Hematopoietic multipotent progenitor cell treated with erythropoietin and hydrocortisone succinate and interleukin-3 and kit ligand, for 15 days (in vitro differentiated cells): Measurements from ENCODE around the gene FANCD2.
"Not testable (repeated sequence)": the region's sequence is repeated elsewhere in the genome, so short reads cannot be mapped to it uniquely, and the experiment has no call there.

Experiments
- DNase-seq: peaks from one replicate; pipeline ENCODE4 v3.0.0-alpha.2; 2015; ENCODE audit warnings: low spot score

FANCD2 gene

GRCh38 chr3:10015461-10015904, 10.8 kb upstream of the FANCD2 start:
- DNase-seq: no peak

DNA sequence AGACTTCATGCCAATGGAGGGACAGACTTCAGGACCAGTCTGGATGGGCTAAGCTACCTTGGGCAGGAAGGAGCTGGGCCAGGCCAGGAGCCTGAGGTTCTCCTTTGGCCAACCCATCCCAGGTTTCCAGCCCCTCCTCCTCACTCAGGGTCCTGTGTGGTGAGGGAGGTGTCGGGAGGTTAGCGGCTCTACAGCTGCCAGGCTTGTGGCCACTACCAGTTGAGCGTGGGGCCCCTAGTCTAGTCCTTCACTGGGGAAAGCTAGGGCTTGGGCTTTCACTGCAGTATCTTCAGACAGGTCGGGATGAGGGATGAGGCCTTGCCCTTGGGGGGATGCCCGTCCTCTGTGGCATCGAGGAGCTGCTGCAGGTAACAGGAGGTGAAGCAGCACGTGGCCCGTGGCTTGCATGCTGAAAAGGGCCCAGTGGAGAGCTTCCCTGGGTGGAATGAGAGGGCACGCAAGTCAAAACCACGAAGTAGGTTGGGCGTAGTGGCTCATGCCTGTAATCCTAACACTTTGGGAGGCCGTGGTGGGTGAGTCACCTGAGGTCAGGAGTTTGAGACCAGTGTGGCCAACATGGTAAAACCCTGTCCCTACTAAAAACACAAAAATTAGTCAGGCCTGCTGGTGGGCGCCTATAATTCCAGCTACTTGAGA, 8.5 kb upstream of the FANCD2 start:
- DNase-seq: no peak

DNA sequence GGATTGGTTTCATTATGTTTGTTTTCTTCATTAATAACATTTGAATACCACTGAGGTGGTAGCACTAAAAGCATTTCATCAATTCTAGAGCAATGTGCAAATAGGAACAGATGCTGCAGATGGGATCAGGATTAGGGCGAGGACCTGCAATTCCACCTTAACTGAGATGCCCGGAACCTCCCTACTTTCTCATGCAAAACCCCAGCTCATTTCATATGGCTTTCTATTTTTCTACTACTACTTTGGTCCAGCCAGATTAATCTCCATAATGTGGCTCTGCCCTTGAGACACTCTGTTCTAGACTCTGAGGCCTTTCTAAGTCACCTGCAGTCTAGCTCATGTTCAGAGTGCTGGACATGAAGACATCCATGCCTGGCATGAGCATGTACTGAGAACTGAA, 7.4 kb upstream of the FANCD2 start:
- not testable (repeated sequence) for DNase-seq

GRCh38 chr3:10019326-10019725, 6.9 kb upstream of the FANCD2 start:
- no peak for DNase-seq

- DNase-seq: no peak
Observed at GRCh38 chr3:10021856-10022775, 4.1 kb upstream of the FANCD2 start.

- peak; percentile 22 for DNase-seq
Observed at GRCh38 chr3:10023587-10024310, 2.5 kb upstream of the FANCD2 start.

DNA sequence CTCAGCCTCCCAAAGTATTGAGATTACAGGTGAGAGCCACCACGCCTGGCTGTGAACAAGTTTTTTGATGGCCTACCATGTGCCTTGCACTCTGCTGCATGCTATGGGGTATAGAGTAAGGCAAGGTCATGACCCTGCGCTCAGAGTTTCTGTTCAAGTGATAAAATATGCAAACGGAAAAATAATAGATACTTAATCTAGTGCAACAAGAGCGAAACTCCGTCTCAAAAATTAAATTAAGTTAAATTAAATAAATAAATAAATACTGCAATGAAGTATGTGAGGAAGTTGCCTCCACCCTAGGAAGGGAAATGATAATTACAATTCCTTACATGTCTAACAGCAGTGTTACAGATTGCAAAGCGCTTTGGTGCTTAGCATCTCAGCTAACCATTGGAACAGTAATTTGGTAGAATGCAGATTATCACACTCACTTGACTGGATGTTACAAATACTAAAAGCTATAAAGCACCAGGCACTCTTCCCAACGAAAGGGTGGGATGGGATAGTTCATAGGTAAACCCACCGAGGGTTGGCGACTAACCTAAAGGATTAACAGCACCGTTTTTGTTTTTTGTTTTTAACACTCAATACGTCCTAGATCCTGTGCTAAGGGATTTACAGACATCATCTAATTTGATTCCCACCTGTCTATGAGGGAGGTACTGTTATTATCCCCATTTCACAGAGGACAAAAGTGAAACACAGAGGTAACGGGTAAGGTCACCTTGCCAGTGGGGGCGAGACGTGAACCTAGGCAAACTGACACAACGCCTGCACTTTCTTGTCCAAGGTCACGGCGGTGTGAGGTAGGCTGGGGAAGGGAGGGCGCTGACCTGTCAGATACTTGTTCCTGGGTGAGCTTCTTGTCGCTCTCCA, 793 bp upstream of the FANCD2 start:
- peak; percentile 15 for DNase-seq

- DNase-seq: no peak
Observed at GRCh38 chr3:10041034-10041433, 14.8 kb downstream of the FANCD2 start.

GRCh38 chr3:10047876-10048275, 21.6 kb downstream of the FANCD2 start:
- DNase-seq: no peak

- DNase-seq: not testable (repeated sequence)
Observed at GRCh38 chr3:10053054-10053453, 26.8 kb downstream of the FANCD2 start.

GRCh38 chr3:10055097-10055496, 28.9 kb downstream of the FANCD2 start:
- no peak for DNase-seq

DNA sequence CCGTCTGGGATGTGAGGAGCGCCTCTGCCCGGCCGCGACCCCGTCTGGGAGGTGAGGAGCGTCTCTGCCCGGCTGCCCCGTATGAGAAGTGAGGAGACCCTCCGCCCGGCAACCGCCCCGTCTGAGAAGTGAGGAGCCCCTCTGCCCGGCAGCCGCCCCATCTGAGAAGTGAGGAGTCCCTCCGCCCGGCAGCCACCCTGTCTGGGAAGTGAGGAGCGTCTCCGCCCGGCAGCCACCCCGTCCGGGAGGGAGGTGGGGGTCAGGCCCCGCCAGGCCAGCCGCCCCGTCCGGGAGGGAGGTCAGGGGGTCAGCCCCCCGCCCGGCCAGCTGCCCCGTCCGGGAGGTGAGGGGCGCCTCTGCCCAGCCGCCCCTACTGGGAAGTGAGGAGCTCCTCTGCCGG, 43.8 kb downstream of the FANCD2 start:
- not testable (repeated sequence) for DNase-seq

DNA sequence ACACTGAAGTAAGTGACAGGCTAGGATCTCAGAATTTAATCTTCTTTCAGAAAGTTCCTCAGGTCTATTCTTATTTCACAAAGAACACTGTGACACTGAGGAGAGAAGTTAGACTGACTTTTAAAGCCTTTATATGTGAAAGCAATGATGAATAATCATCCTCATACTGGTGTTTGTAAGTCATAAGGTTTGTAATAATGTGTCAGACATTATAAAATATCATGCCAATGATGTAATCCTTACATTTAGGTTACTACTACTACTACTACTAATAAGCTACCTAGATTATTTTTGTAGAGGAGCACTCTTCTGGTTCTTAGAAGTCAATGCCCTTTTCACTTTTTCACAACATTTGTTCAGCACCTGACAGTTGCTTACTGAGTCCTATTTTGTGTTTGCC, 48.4 kb downstream of the FANCD2 start:
- DNase-seq: no peak

DNA sequence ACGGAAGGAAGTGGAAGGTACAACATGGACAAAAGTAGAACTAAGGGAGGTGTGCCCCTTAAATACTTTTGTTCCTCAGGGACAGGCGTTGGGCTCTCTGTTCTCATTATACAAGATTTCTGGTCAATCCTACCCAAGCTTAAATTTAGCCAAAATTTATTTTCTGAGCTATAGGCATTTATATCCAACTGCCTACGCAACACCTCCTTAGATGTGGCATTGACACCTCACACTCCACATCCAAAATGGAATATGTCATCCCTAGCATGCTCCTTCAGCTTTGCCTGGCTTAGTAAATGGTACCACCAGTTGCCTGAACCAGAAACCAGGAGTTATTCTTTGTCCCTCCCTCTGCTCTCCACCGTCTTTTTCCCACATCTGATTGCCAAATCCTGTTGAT, 55.6 kb downstream of the FANCD2 start:
- DNase-seq: no peak

GRCh38 chr3:10085738-10086137, 59.5 kb downstream of the FANCD2 start:
- DNase-seq: no peak

DNA sequence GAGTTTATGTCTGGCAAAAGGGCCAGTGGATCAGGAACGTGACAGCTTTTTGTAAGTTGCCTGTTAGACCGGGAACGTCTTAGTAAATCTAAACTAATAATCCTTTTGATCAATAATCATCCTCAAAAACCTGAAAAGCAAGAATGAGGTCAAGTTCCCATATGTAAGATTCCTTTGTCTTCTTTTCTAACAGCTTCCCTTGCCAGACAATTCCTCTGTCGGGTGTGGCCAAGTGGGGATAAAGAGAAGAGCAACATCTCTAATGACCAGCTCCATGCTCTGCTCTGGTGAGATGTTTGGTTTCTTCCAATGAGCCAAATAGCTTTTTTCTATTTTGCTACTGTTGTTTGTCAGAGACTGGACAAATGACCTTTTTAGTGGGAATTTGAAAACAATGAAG, 62.0 kb downstream of the FANCD2 start:
- DNase-seq: no peak

DNA sequence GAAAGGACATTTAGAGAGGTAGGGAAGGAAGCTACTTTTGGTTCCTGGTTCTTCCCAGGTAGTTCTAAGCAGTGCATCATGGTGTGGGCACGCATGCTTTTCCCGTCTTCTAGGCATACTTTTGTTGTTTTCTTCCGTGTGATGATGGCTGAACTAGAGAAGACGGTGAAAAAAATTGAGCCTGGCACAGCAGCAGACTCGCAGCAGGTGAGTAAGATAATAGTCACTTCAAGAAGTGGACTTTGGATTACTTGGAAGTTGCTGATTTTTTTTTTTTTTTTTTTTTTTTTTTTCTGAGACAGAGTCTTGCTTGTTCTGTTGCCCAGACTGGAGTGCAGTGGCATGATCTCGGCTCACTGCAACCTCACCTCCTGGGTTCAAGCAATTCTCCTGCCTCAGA, 63.9 kb downstream of the FANCD2 start:
- no peak for DNase-seq

- not testable (repeated sequence) for DNase-seq
Observed at GRCh38 chr3:10090774-10091173, 64.5 kb downstream of the FANCD2 start.

- not testable (repeated sequence) for DNase-seq
Observed at GRCh38 chr3:10091387-10091786, 65.2 kb downstream of the FANCD2 start.

DNA sequence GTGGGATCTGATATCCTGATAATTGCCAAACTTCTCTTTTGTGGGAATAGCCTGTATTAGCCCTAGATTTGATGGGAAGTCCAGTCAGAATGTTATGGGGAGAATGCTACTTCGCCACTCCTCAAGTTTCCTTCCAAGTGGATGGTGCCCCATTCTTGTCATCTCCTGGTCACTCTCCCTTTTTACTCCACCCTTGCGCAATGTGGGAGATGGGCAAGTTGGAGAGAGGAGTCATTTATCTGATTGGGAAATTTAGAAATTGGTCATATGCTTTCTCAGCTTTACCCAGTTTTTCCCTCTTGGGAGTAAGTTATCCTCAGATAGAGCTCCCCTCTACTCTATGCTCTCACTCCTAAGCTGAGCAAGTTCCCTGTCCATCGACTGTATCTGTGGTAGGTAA, 67.4 kb downstream of the FANCD2 start:
- DNase-seq: no peak

GRCh38 chr3:10099041-10099440, 72.8 kb downstream of the FANCD2 start:
- no peak for DNase-seq

GRCh38 chr3:10106919-10107318, 80.7 kb downstream of the FANCD2 start:
- peak; percentile 58 for DNase-seq
